Naive B cell (primary cell): ENCODE data around the gene SMCO4. TPM values are rescaled to one million over a fixed set of nuclear protein-coding genes. Genes with fewer than 3 reads are reported as not detected.

Experiments used
- ATAC-seq, 2 donors: fragments of 150-1000 bp; cut with Tn5 transposase; 2 replicates each; pipeline ENCODE4 v1.10.0; 2021; ENCODE audit warnings: low read depth in 2 of 2, mild to moderate bottlenecking in 2 of 2, moderate library complexity in 2 of 2
- DNase-seq: peaks from one replicate; pipeline ENCODE4 v3.0.0; 2022
- H3K27ac Mint-ChIP-seq, 6 donors: one replicate each; pipeline ENCODE4 v1.8.0; 2020 to 2022; ENCODE audit warnings: mild to moderate bottlenecking in 6 of 6, mixed read lengths in 6 of 6, moderate library complexity in 5 of 6, inconsistent platforms in 2 of 6
- H3K27me3 Mint-ChIP-seq, 3 donors: one replicate each; pipeline ENCODE4 v1.8.0; 2021 to 2022; ENCODE audit warnings: mixed read lengths in 3 of 3, mild to moderate bottlenecking in 1 of 3
- H3K36me3 Mint-ChIP-seq, 2 donors: one replicate each; pipeline ENCODE4 v1.8.0; 2020 to 2022; ENCODE audit warnings: mixed read lengths in 2 of 2, inconsistent platforms in 1 of 2, mild to moderate bottlenecking in 1 of 2
- H3K4me1 Mint-ChIP-seq, 3 donors: one replicate each; pipeline ENCODE4 v1.8.0; 2020 to 2022; ENCODE audit warnings: mixed read lengths in 3 of 3, inconsistent platforms in 1 of 3, mild to moderate bottlenecking in 1 of 3, moderate library complexity in 1 of 3
- H3K4me3 Mint-ChIP-seq, 8 donors: one replicate each; pipeline ENCODE4 v1.8.0; 2020 to 2022; ENCODE audit warnings: mild to moderate bottlenecking in 8 of 8, mixed read lengths in 8 of 8, moderate library complexity in 8 of 8, inconsistent platforms in 2 of 8
- H3K9me3 Mint-ChIP-seq, 7 donors: one replicate each; pipeline ENCODE4 v1.8.0; 2020 to 2022; ENCODE audit warnings: mixed read lengths in 7 of 7, mild to moderate bottlenecking in 5 of 7, inconsistent platforms in 2 of 7, moderate library complexity in 1 of 7
- polyA plus RNA-seq, 6 donors: library from polyadenylated mRNA; unstranded; fragments of 300-500 nt; fragmentation: Illumina TruSeq; gene quantifications; one replicate each; pipeline ENCODE4 v1.2.3, GENCODE V29; 2021; ENCODE audit warnings: low read depth in 6 of 6

The SMCO4 gene
- polyA plus RNA-seq, 6 donors from 2014 or later: 1.2 to 63.3 (median 2.7) TPM; not detected in 1

- no peaks in the 10 kb centered on the region for H3K27me3 Mint-ChIP-seq
- no peak for DNase-seq
- no peak overlapping the region for H3K4me3 Mint-ChIP-seq
Observed at GRCh38 chr11:93504110-93505095, 38.8 kb downstream of the SMCO4 start.

GRCh38 chr11:93501856-93502255 is 41.3 kb downstream of the SMCO4 start:
- no peaks in the 10 kb centered on the region for H3K36me3 Mint-ChIP-seq

More at GRCh38 chr11:93504110-93505095, 38.8 kb downstream of the SMCO4 start:
- peaks cover 0 to 8% of the 10 kb centered on the region in 2 donors for H3K36me3 Mint-ChIP-seq
- H3K4me1 Mint-ChIP-seq: peaks cover 0 to 6% (median 0%) of the 10 kb centered on the region in 3 donors
- H3K9me3 Mint-ChIP-seq: peaks cover 0 to 12% (median 5%) of the 10 kb centered on the region in 7 donors
- no peak for ATAC-seq
- peak overlapping the region in 1 of 6 donors; percentile 30 for H3K27ac Mint-ChIP-seq

GRCh38 chr11:93500759-93501158 is 42.4 kb downstream of the SMCO4 start:
- Mint-ChIP-seq H3K4me1 (peaks cover 0 to 3% (median 0%) of the 10 kb centered on the region in 3 donors), H3K4me3 (no peak overlapping the region), H3K9me3 (peaks cover 0 to 4% (median 0%) of the 10 kb centered on the region in 7 donors), H3K27me3 (no peaks in the 10 kb centered on the region), H3K27ac (no peak overlapping the region), H3K36me3 (no peaks in the 10 kb centered on the region)
- DNase-seq (no peak), ATAC-seq (no peak)

More at GRCh38 chr11:93501856-93502255, 41.3 kb downstream of the SMCO4 start:
- no peak overlapping the region for H3K27ac Mint-ChIP-seq
- no peaks in the 10 kb centered on the region for H3K27me3 Mint-ChIP-seq
- ATAC-seq (no peak), DNase-seq (no peak)
- H3K4me1 Mint-ChIP-seq: peaks cover 0 to 6% (median 0%) of the 10 kb centered on the region in 3 donors
- no peak overlapping the region for H3K4me3 Mint-ChIP-seq
- peaks cover 0 to 4% (median 0%) of the 10 kb centered on the region in 7 donors for H3K9me3 Mint-ChIP-seq

GRCh38 chr11:93498641-93499040 is 44.5 kb downstream of the SMCO4 start:
- no peak for DNase-seq
- no peak for ATAC-seq
- Mint-ChIP-seq H3K27ac (peak overlapping the region in 1 of 6 donors; percentile 81), H3K4me1 (peaks cover 0 to 3% (median 2%) of the 10 kb centered on the region in 3 donors), H3K4me3 (peak overlapping the region in 1 of 8 donors; percentile 42), H3K36me3 (no peaks in the 10 kb centered on the region), H3K9me3 (peaks cover 0 to 4% (median 0%) of the 10 kb centered on the region in 7 donors), H3K27me3 (no peaks in the 10 kb centered on the region)

GRCh38 chr11:93498161-93498560 is 45.0 kb downstream of the SMCO4 start:
- Mint-ChIP-seq H3K9me3 (peaks cover 0 to 3% (median 0%) of the 10 kb centered on the region in 7 donors), H3K4me3 (no peak overlapping the region), H3K27me3 (no peaks in the 10 kb centered on the region), H3K27ac (no peak overlapping the region), H3K4me1 (peaks cover 0 to 5% (median 3%) of the 10 kb centered on the region in 3 donors), H3K36me3 (no peaks in the 10 kb centered on the region)
- ATAC-seq: no peak
- DNase-seq: no peak

- no peak for ATAC-seq
Observed at GRCh38 chr11:93497596-93497995, 45.6 kb downstream of the SMCO4 start.

GRCh38 chr11:93494357-93494756 is 48.8 kb downstream of the SMCO4 start:
- H3K27me3 Mint-ChIP-seq: no peaks in the 10 kb centered on the region
- ATAC-seq (no peak), DNase-seq (no peak)
- H3K27ac Mint-ChIP-seq: peak overlapping the region in 1 of 6 donors; percentile 78
- no peak overlapping the region for H3K4me3 Mint-ChIP-seq
- H3K4me1 Mint-ChIP-seq: peaks cover 0 to 5% (median 0%) of the 10 kb centered on the region in 3 donors
- no peaks in the 10 kb centered on the region for H3K36me3 Mint-ChIP-seq
- no peaks in the 10 kb centered on the region for H3K9me3 Mint-ChIP-seq

More at GRCh38 chr11:93497596-93497995, 45.6 kb downstream of the SMCO4 start:
- no peaks in the 10 kb centered on the region for H3K9me3 Mint-ChIP-seq
- H3K27me3 Mint-ChIP-seq: no peaks in the 10 kb centered on the region
- no peak for DNase-seq
- H3K36me3 Mint-ChIP-seq: no peaks in the 10 kb centered on the region
- no peak overlapping the region for H3K27ac Mint-ChIP-seq
- no peak overlapping the region for H3K4me3 Mint-ChIP-seq
- peaks cover 0 to 5% (median 3%) of the 10 kb centered on the region in 3 donors for H3K4me1 Mint-ChIP-seq

- peaks cover 0 to 5% (median 0%) of the 10 kb centered on the region in 3 donors for H3K4me1 Mint-ChIP-seq
- H3K36me3 Mint-ChIP-seq: no peaks in the 10 kb centered on the region
- H3K9me3 Mint-ChIP-seq: no peaks in the 10 kb centered on the region
- no peak overlapping the region for H3K4me3 Mint-ChIP-seq
- peak overlapping the region in 1 of 6 donors; percentile 14 for H3K27ac Mint-ChIP-seq
- no peaks in the 10 kb centered on the region for H3K27me3 Mint-ChIP-seq
- ATAC-seq (no peak), DNase-seq (no peak)
Observed at GRCh38 chr11:93493252-93493897, 49.8 kb downstream of the SMCO4 start.

GRCh38 chr11:93492464-93493251 is 50.5 kb downstream of the SMCO4 start:
- H3K36me3 Mint-ChIP-seq: no peaks in the 10 kb centered on the region
- no peak overlapping the region for H3K27ac Mint-ChIP-seq
- DNase-seq (no peak), ATAC-seq (no peak)
- H3K27me3 Mint-ChIP-seq: no peaks in the 10 kb centered on the region
- no peaks in the 10 kb centered on the region for H3K9me3 Mint-ChIP-seq
- peaks cover 0 to 5% (median 0%) of the 10 kb centered on the region in 3 donors for H3K4me1 Mint-ChIP-seq
- no peak overlapping the region for H3K4me3 Mint-ChIP-seq

- H3K4me1 Mint-ChIP-seq: peaks cover 0 to 5% (median 0%) of the 10 kb centered on the region in 3 donors
- H3K4me3 Mint-ChIP-seq: no peak overlapping the region
- H3K27me3 Mint-ChIP-seq: no peaks in the 10 kb centered on the region
- no peaks in the 10 kb centered on the region for H3K36me3 Mint-ChIP-seq
- no peaks in the 10 kb centered on the region for H3K9me3 Mint-ChIP-seq
- DNase-seq: no peak
- peak overlapping the region in 1 of 6 donors; percentile 3 for H3K27ac Mint-ChIP-seq
- no peak for ATAC-seq
Observed at GRCh38 chr11:93491973-93492372, 51.2 kb downstream of the SMCO4 start.

GRCh38 chr11:93490996-93491618 is 52.1 kb downstream of the SMCO4 start:
- no peak for DNase-seq
- no peak for ATAC-seq
- Mint-ChIP-seq H3K27ac (no peak overlapping the region), H3K36me3 (no peaks in the 10 kb centered on the region), H3K9me3 (no peaks in the 10 kb centered on the region), H3K4me3 (no peak overlapping the region), H3K4me1 (peaks cover 0 to 5% (median 0%) of the 10 kb centered on the region in 3 donors), H3K27me3 (no peaks in the 10 kb centered on the region)

- no peaks in the 10 kb centered on the region for H3K27me3 Mint-ChIP-seq
- no peaks in the 10 kb centered on the region for H3K36me3 Mint-ChIP-seq
- peaks cover 0 to 5% (median 0%) of the 10 kb centered on the region in 3 donors for H3K4me1 Mint-ChIP-seq
- DNase-seq (no peak), ATAC-seq (no peak)
- no peak overlapping the region for H3K4me3 Mint-ChIP-seq
- H3K9me3 Mint-ChIP-seq: no peaks in the 10 kb centered on the region
- H3K27ac Mint-ChIP-seq: no peak overlapping the region
Observed at GRCh38 chr11:93489841-93490240, 53.4 kb downstream of the SMCO4 start.
